BE2C (cell line): ENCODE measurements around the gene DLX6.

Experiments
- DNase-seq: peaks from one replicate; pipeline ENCODE4 v3.0.0-alpha.2; 2020
- H3K27me3 ChIP-seq: fragments of 250-450 bp; sonication (Bioruptor Pico); 2 replicates; pipeline ENCODE4 v1.5.1; 2020; ENCODE audit warnings: mild to moderate bottlenecking
- H3K36me3 ChIP-seq: fragments of 250-450 bp; sonication (Bioruptor Pico); 2 replicates; pipeline ENCODE4 v1.5.1; 2020; ENCODE audit warnings: mild to moderate bottlenecking
- H3K4me1 ChIP-seq: fragments of 250-450 bp; sonication (Bioruptor Pico); 2 replicates; pipeline ENCODE4 v1.5.1; 2020
- H3K4me3 ChIP-seq: 2 replicates; pipeline ENCODE4 v1.5.1; 2011; ENCODE audit warnings: low read depth, low read length
- H3K9me3 ChIP-seq: fragments of 250-450 bp; sonication (Bioruptor Pico); 2 replicates; pipeline ENCODE4 v1.5.1; 2020
- CTCF ChIP-seq: IDR thresholded peaks from 2 replicates; pipeline ENCODE4 v1.5.1; 2012; ENCODE audit warnings: mild to moderate bottlenecking, low read depth, low read length

Gene DLX6

GRCh38 chr7:97020601-97020995, 15.2 kb downstream of the DLX6 start:
- TF ChIP-seq CTCF = no peak
- H3K27me3 ChIP-seq = peaks cover 22% of the 10 kb centered on the region

GRCh38 chr7:97020996-97021746, 15.8 kb downstream of the DLX6 start:
- Histone ChIP-seq H3K9me3 (no peaks in the 10 kb centered on the region), H3K4me3 (no peak overlapping the region), H3K4me1 (no peaks in the 10 kb centered on the region; the same call in 1 of the 2 replicates), H3K27me3 (peaks cover 22% of the 10 kb centered on the region), H3K36me3 (no peaks in the 10 kb centered on the region)
- no peak for TF ChIP-seq CTCF
- no peak for DNase-seq

More at GRCh38 chr7:97020601-97020995, 15.2 kb downstream of the DLX6 start:
- Histone ChIP-seq H3K9me3 (no peaks in the 10 kb centered on the region), H3K4me3 (no peak overlapping the region), H3K36me3 (no peaks in the 10 kb centered on the region), H3K4me1 (no peaks in the 10 kb centered on the region; the same call in 1 of the 2 replicates)
- DNase-seq = no peak

- no peak for DNase-seq
- peaks cover 4% of the 10 kb centered on the region; the same call in 1 of the 2 replicates for H3K4me1 ChIP-seq
- no peak overlapping the region for H3K4me3 ChIP-seq
- no peaks in the 10 kb centered on the region for H3K36me3 ChIP-seq
- H3K27me3 ChIP-seq = peaks cover 22% of the 10 kb centered on the region
- no peak for TF ChIP-seq CTCF
- H3K9me3 ChIP-seq = no peaks in the 10 kb centered on the region
Observed at GRCh38 chr7:97021747-97022490, 16.6 kb downstream of the DLX6 start.

GRCh38 chr7:97022491-97023306, 17.3 kb downstream of the DLX6 start:
- DNase-seq = no peak
- Histone ChIP-seq H3K27me3 (peaks cover 22% of the 10 kb centered on the region), H3K4me3 (no peak overlapping the region; the same call in 1 of the 2 replicates), H3K4me1 (0 out of 2 replicates have a peak, but pooled peaks cover 4% of the 10 kb centered on the region), H3K9me3 (no peaks in the 10 kb centered on the region), H3K36me3 (no peaks in the 10 kb centered on the region)
- no peak for TF ChIP-seq CTCF

- peak; percentile 61 for DNase-seq
- TF ChIP-seq CTCF = no peak
- H3K9me3 ChIP-seq = no peaks in the 10 kb centered on the region
- H3K27me3 ChIP-seq = peaks cover 22% of the 10 kb centered on the region
- H3K4me3 ChIP-seq = peak within 1 kb of the TSS; percentile 72
- H3K4me1 ChIP-seq = 0 out of 2 replicates have a peak, but pooled peaks cover 4% of the 10 kb centered on the region
- no peaks in the 10 kb centered on the region for H3K36me3 ChIP-seq
Observed at GRCh38 chr7:97024209-97025129, 19.1 kb downstream of the DLX6 start, which contains the start of gene DLX5. Gene DLX5 (minus strand): TSS chr7:97024831. CDS start chr7:97024623, 208 bp downstream.
